ENCODE measurements around the gene GRM7.

The GRM7 gene

GRCh38 chr3:7710284-7710683 is 849.4 kb downstream of the GRM7 start:
- no peak overlapping the region for H3K4me3 ChIP-seq (ENCODE audit: low read length)
- TF ChIP-seq CTCF (IDR thresholded peaks at IDR 0.05; ENCODE audit: low read length) (no peak), EZH2phosphoT487 (IDR thresholded peaks at IDR 0.05; ENCODE audit: low read length) (no peak), EZH2 (optimal IDR thresholded peaks at IDR 0.05; ENCODE audit: low read depth, low read length) (no peak)
- no peaks in the 10 kb centered on the region for H3K4me1 ChIP-seq (ENCODE audit: low read length)
- no peaks in the 10 kb centered on the region for H4K20me1 ChIP-seq (ENCODE audit: insufficient read depth, low read length)
- H3K9me3 ChIP-seq (replicated peaks; ENCODE audit: insufficient read depth, low read length) = no peaks in the 10 kb centered on the region
- H3K4me2 ChIP-seq (ENCODE audit: low read depth, low read length) = no peak overlapping the region
- no peaks in the 10 kb centered on the region for H3F3A ChIP-seq (ENCODE audit: insufficient read depth, low read length)
- no peaks in the 10 kb centered on the region for H3K79me2 ChIP-seq (ENCODE audit: low read length)
- H3K9ac ChIP-seq (ENCODE audit: low read length) = no peak overlapping the region
- DNase-seq = no peak
- H3K9me2 ChIP-seq (replicated peaks; ENCODE audit: insufficient read depth, low read length) = no peaks in the 10 kb centered on the region
- H3K27ac ChIP-seq (ENCODE audit: low read length) = no peak overlapping the region
- H2AFZ ChIP-seq (ENCODE audit: low read length) = no peak overlapping the region
- no peaks in the 10 kb centered on the region for H3K36me3 ChIP-seq (replicated peaks; ENCODE audit: insufficient read depth, low read length)
- no peaks in the 10 kb centered on the region for H3K27me3 ChIP-seq (replicated peaks; ENCODE audit: insufficient read depth, low read length)

GRCh38 chr3:7713724-7714123 is 852.8 kb downstream of the GRM7 start:
- no peak overlapping the region for H3K27ac ChIP-seq (ENCODE audit: low read length)
- no peak overlapping the region for H3K4me3 ChIP-seq (ENCODE audit: low read length)
- no peak for DNase-seq
- no peaks in the 10 kb centered on the region for H3K9me3 ChIP-seq (replicated peaks; ENCODE audit: insufficient read depth, low read length)
- no peak overlapping the region for H3K4me2 ChIP-seq (ENCODE audit: low read depth, low read length)
- no peak overlapping the region for H3K9ac ChIP-seq (ENCODE audit: low read length)
- H3K36me3 ChIP-seq (replicated peaks; ENCODE audit: insufficient read depth, low read length) = no peaks in the 10 kb centered on the region
- no peaks in the 10 kb centered on the region for H4K20me1 ChIP-seq (ENCODE audit: insufficient read depth, low read length)
- no peaks in the 10 kb centered on the region for H3K27me3 ChIP-seq (replicated peaks; ENCODE audit: insufficient read depth, low read length)
- no peaks in the 10 kb centered on the region for H3F3A ChIP-seq (ENCODE audit: insufficient read depth, low read length)
- H3K9me2 ChIP-seq (replicated peaks; ENCODE audit: insufficient read depth, low read length) = no peaks in the 10 kb centered on the region
- no peak overlapping the region for H2AFZ ChIP-seq (ENCODE audit: low read length)
- no peaks in the 10 kb centered on the region for H3K79me2 ChIP-seq (ENCODE audit: low read length)
- TF ChIP-seq EZH2phosphoT487 (IDR thresholded peaks at IDR 0.05; ENCODE audit: low read length) (no peak), CTCF (IDR thresholded peaks at IDR 0.05; ENCODE audit: low read length) (no peak), EZH2 (optimal IDR thresholded peaks at IDR 0.05; ENCODE audit: low read depth, low read length) (no peak)
- no peaks in the 10 kb centered on the region for H3K4me1 ChIP-seq (ENCODE audit: low read length)

- TF ChIP-seq EZH2phosphoT487 (IDR thresholded peaks at IDR 0.05; ENCODE audit: low read length) = no peak
- no peaks in the 10 kb centered on the region for H4K20me1 ChIP-seq (ENCODE audit: insufficient read depth, low read length)
- no peak overlapping the region for H3K4me3 ChIP-seq (ENCODE audit: low read length)
- no peak for DNase-seq
- no peak overlapping the region for H3K27ac ChIP-seq (ENCODE audit: low read length)
- H3K9ac ChIP-seq (ENCODE audit: low read length) = no peak overlapping the region
- no peaks in the 10 kb centered on the region for H3K27me3 ChIP-seq (replicated peaks; ENCODE audit: insufficient read depth, low read length)
- H3F3A ChIP-seq (ENCODE audit: insufficient read depth, low read length) = no peaks in the 10 kb centered on the region
- no peak overlapping the region for H3K4me2 ChIP-seq (ENCODE audit: low read depth, low read length)
- no peaks in the 10 kb centered on the region for H3K4me1 ChIP-seq (ENCODE audit: low read length)
- H2AFZ ChIP-seq (ENCODE audit: low read length) = no peak overlapping the region
- no peaks in the 10 kb centered on the region for H3K79me2 ChIP-seq (ENCODE audit: low read length)
- no peaks in the 10 kb centered on the region for H3K9me3 ChIP-seq (replicated peaks; ENCODE audit: insufficient read depth, low read length)
- H3K9me2 ChIP-seq (replicated peaks; ENCODE audit: insufficient read depth, low read length) = no peaks in the 10 kb centered on the region
- no peaks in the 10 kb centered on the region for H3K36me3 ChIP-seq (replicated peaks; ENCODE audit: insufficient read depth, low read length)
Observed at GRCh38 chr3:7720649-7721297, 859.9 kb downstream of the GRM7 start.

GRCh38 chr3:7721869-7722268 is 861.0 kb downstream of the GRM7 start:
- H3K79me2 ChIP-seq (ENCODE audit: low read length) = no peaks in the 10 kb centered on the region
- H3K9me2 ChIP-seq (replicated peaks; ENCODE audit: insufficient read depth, low read length) = no peaks in the 10 kb centered on the region
- H2AFZ ChIP-seq (ENCODE audit: low read length) = no peak overlapping the region
- H3K9ac ChIP-seq (ENCODE audit: low read length) = no peak overlapping the region
- no peak overlapping the region for H3K27ac ChIP-seq (ENCODE audit: low read length)
- H3K27me3 ChIP-seq (replicated peaks; ENCODE audit: insufficient read depth, low read length) = no peaks in the 10 kb centered on the region
- TF ChIP-seq EZH2phosphoT487 (IDR thresholded peaks at IDR 0.05; ENCODE audit: low read length) (no peak), EZH2 (optimal IDR thresholded peaks at IDR 0.05; ENCODE audit: low read depth, low read length) (no peak), CTCF (IDR thresholded peaks at IDR 0.05; ENCODE audit: low read length) (no peak)
- no peaks in the 10 kb centered on the region for H3F3A ChIP-seq (ENCODE audit: insufficient read depth, low read length)
- no peaks in the 10 kb centered on the region for H4K20me1 ChIP-seq (ENCODE audit: insufficient read depth, low read length)
- no peak for DNase-seq
- no peaks in the 10 kb centered on the region for H3K4me1 ChIP-seq (ENCODE audit: low read length)
- no peaks in the 10 kb centered on the region for H3K9me3 ChIP-seq (replicated peaks; ENCODE audit: insufficient read depth, low read length)
- no peaks in the 10 kb centered on the region for H3K36me3 ChIP-seq (replicated peaks; ENCODE audit: insufficient read depth, low read length)
- H3K4me3 ChIP-seq (ENCODE audit: low read length) = no peak overlapping the region
- no peak overlapping the region for H3K4me2 ChIP-seq (ENCODE audit: low read depth, low read length)
